GM23338 (cell line): ENCODE results near the gene RUNDC3A. TPM values are rescaled to one million over a fixed set of nuclear protein-coding genes. Genes with fewer than 3 reads are reported as not detected.

Source experiments
- ATAC-seq: fragments of 200-7000 bp; cut with Tn5 transposase; 3 replicates; pipeline ENCODE4 v1.9.1; 2020
- DNase-seq: peaks from one replicate; pipeline ENCODE4 v3.0.0-alpha.2; 2015; ENCODE audit warnings: low spot score
- H2AFZ ChIP-seq: fragments of 200-600 bp; sonication (generic); 2 replicates; pipeline ENCODE4 v1.8.0; 2016; ENCODE audit warnings: antibody characterized with exemption, mild to moderate bottlenecking, moderate library complexity
- H3F3A ChIP-seq: fragments of 200-600 bp; sonication (generic); replicated peaks from 2 replicates; pipeline ENCODE4 v1.8.0; 2017; ENCODE audit warnings: antibody characterized with exemption, mixed run types, low read depth
- H3K27ac ChIP-seq: fragments of 200-600 bp; sonication (generic); 2 replicates; pipeline ENCODE4 v1.6.1; 2016; ENCODE audit warnings: low read depth
- H3K27me3 ChIP-seq: fragments of 200-600 bp; sonication (generic); 2 replicates; pipeline ENCODE4 v1.8.0; 2016; ENCODE audit warnings: mild to moderate bottlenecking, mixed run types, moderate library complexity; ENCODE audit not compliant: insufficient read depth
- H3K36me3 ChIP-seq: fragments of 200-600 bp; sonication (generic); 2 replicates; pipeline ENCODE4 v1.8.0; 2016; ENCODE audit warnings: mild to moderate bottlenecking; ENCODE audit not compliant: insufficient read depth
- H3K4me1 ChIP-seq: fragments of 200-600 bp; sonication (generic); 2 replicates; pipeline ENCODE4 v1.8.0; 2016; ENCODE audit warnings: mild to moderate bottlenecking, moderate library complexity; ENCODE audit not compliant: insufficient read depth
- H3K4me2 ChIP-seq: fragments of 200-600 bp; sonication (generic); 2 replicates; pipeline ENCODE4 v1.7.1; 2017; ENCODE audit warnings: mixed run types
- H3K4me3 ChIP-seq: fragments of 200-600 bp; sonication (generic); 2 replicates; pipeline ENCODE4 v1.6.1; 2016; ENCODE audit warnings: mixed run types
- H3K79me2 ChIP-seq: fragments of 200-600 bp; sonication (generic); replicated peaks from 2 replicates; pipeline ENCODE4 v1.8.0; 2017; ENCODE audit warnings: mild to moderate bottlenecking; ENCODE audit not compliant: insufficient read depth
- H3K9me2 ChIP-seq: fragments of 200-600 bp; sonication (generic); 2 replicates; pipeline ENCODE4 v1.8.0; 2017; ENCODE audit not compliant: insufficient read depth
- H4K20me1 ChIP-seq: fragments of 200-600 bp; sonication (generic); replicated peaks from 2 replicates; pipeline ENCODE4 v1.8.0; 2017; ENCODE audit warnings: mild to moderate bottlenecking; ENCODE audit not compliant: insufficient read depth
- H3K27ac Mint-ChIP-seq: 2 replicates; pipeline ENCODE4 v1.8.0; 2020; ENCODE audit warnings: inconsistent platforms, mild to moderate bottlenecking, moderate library complexity, mixed read lengths
- H3K27me3 Mint-ChIP-seq: 3 replicates; pipeline ENCODE4 v1.8.0; 2022; ENCODE audit warnings: low read depth, mild to moderate bottlenecking, moderate library complexity, mixed read lengths, inconsistent platforms; ENCODE audit not compliant: insufficient read depth, poor library complexity
- H3K36me3 Mint-ChIP-seq: 3 replicates; pipeline ENCODE4 v1.8.0; 2021; ENCODE audit warnings: low read depth, mild to moderate bottlenecking, inconsistent platforms, moderate library complexity, mixed read lengths
- H3K4me1 Mint-ChIP-seq: 3 replicates; pipeline ENCODE4 v1.8.0; 2020; ENCODE audit warnings: mild to moderate bottlenecking, inconsistent platforms, mixed read lengths
- H3K4me3 Mint-ChIP-seq: 3 replicates; pipeline ENCODE4 v1.8.0; 2021; ENCODE audit warnings: moderate library complexity, mild to moderate bottlenecking, inconsistent platforms, mixed read lengths
- H3K9me3 Mint-ChIP-seq: 3 replicates; pipeline ENCODE4 v1.8.0; 2020; ENCODE audit warnings: moderate library complexity, mild to moderate bottlenecking, inconsistent platforms, mixed read lengths
- CREB1 ChIP-seq: fragments of 250-450 bp; sonication (Bioruptor Pico); IDR thresholded peaks from 2 replicates; pipeline ENCODE4 v1.5.0; 2020; ENCODE audit warnings: low read depth, mild to moderate bottlenecking, moderate library complexity
- EZH2 ChIP-seq: fragments of 200-600 bp; sonication (generic); IDR thresholded peaks from one replicate; pipeline ENCODE4 v1.8.0; 2017; ENCODE audit warnings: antibody characterized with exemption, mild to moderate bottlenecking, low read depth; ENCODE audit not compliant: unreplicated experiment
- EZH2phosphoT487 ChIP-seq: fragments of 200-600 bp; sonication (generic); IDR thresholded peaks from one replicate; pipeline ENCODE4 v1.8.1; 2018; ENCODE audit warnings: antibody characterized with exemption; ENCODE audit not compliant: unreplicated experiment
- JUNB ChIP-seq: IDR thresholded peaks from one replicate; pipeline ENCODE4 v1.6.1; 2016; ENCODE audit warnings: antibody characterized with exemption; ENCODE audit not compliant: unreplicated experiment
- NANOG ChIP-seq: IDR thresholded peaks from 2 replicates; pipeline ENCODE4 v1.6.1; 2016; ENCODE audit warnings: antibody characterized with exemption, borderline replicate concordance
- POLR2AphosphoS5 ChIP-seq: IDR thresholded peaks from 2 replicates; pipeline ENCODE4 v1.6.1; 2016; ENCODE audit warnings: antibody characterized with exemption, low read depth
- STAT1 ChIP-seq: IDR thresholded peaks from one replicate; pipeline ENCODE4 v1.6.1; 2016; ENCODE audit warnings: antibody characterized with exemption; ENCODE audit not compliant: unreplicated experiment
- ZNF114 ChIP-seq: fragments of 250-450 bp; sonication (Bioruptor Pico); IDR thresholded peaks from 2 replicates; pipeline ENCODE4 v1.5.0; 2020; ENCODE audit warnings: mild to moderate bottlenecking, moderate library complexity
- ZNF331 ChIP-seq: fragments of 250-450 bp; sonication (Bioruptor Pico); IDR thresholded peaks from 2 replicates; pipeline ENCODE4 v1.5.0; 2020; ENCODE audit warnings: low read depth, mild to moderate bottlenecking, moderate library complexity
- polyA plus RNA-seq: library from polyadenylated mRNA; unstranded; fragments of >200 nt; fragmentation: Nextera tagmentation; extraction: Ambion mirVana; gene quantifications from 2 replicates; pipeline ENCODE4 v1.2.1, GENCODE V29; 2016
- total RNA-seq: library from RNA; depleted of rRNA; stranded (reverse); fragments of >200 nt; shearing (Covaris generic); gene quantifications from 2 replicates; pipeline ENCODE4 v1.2.3, GENCODE V29; 2014
- TF ChIP-seq, protein P1 (sequence below): IDR thresholded peaks from 2 replicates; pipeline ENCODE4 v1.6.1; 2016; ENCODE audit warnings: antibody characterized with exemption
- TF ChIP-seq, protein P2 (sequence below), 2 experiments: fragments of 200-600 bp in 1 of 2; sonication (generic) in 1 of 2; conservative IDR thresholded peaks; 2 replicates each; pipeline versions ENCODE4 v1.5.1 to v1.6.1; 2016 to 2017; ENCODE audit warnings: antibody characterized with exemption in 2 of 2, low read depth in 2 of 2, mild to moderate bottlenecking in 2 of 2, moderate library complexity in 1 of 2
- TF ChIP-seq, protein P3 (sequence below): fragments of 250-450 bp; sonication (Bioruptor Pico); IDR thresholded peaks from 2 replicates; pipeline ENCODE4 v1.5.0; 2020; ENCODE audit warnings: mild to moderate bottlenecking, moderate library complexity
- TF ChIP-seq, protein P4 (sequence below): IDR thresholded peaks from one replicate; pipeline ENCODE4 v1.6.1; 2018; ENCODE audit warnings: antibody characterized with exemption; ENCODE audit not compliant: unreplicated experiment

The RUNDC3A gene
- total and polyA plus RNA-seq, 2 experiments from 2014 or later, result 3.7 to 5.5 TPM

DNA sequence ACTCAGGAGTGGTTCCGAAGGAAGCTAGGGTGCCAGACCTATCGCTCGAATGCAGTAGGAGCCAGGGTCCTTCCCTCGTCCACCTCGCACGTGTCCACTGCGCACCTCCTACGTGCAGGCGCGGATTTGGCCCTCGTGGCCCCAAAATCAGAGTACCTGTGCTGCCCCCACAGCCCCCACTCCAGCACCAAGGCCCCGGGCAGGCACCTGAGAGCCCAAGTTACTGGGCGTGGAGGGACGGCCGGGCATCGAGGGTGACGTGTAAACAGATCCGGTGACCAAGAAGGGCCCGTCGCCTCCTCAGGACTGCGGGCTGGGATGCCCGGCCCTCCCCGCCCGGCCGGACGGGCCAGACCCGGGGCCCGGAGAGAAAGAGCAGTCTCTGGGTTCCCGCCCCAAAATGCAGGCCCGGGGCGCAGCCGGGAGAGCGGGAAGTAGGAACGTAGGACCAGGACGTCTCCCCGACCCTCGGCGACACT lies 15.7 kb downstream of the RUNDC3A start:
- Mint-ChIP-seq H3K4me1 (peaks cover 12% of the 10 kb centered on the region), H3K27me3 (peaks cover 33% of the 10 kb centered on the region), H3K27ac (no peak overlapping the region; the same call in 1 of the 2 replicates), H3K9me3 (no peaks in the 10 kb centered on the region), H3K4me3 (peak overlapping the region; percentile 92), H3K36me3 (peaks cover 32% of the 10 kb centered on the region)
- DNase-seq (no peak), ATAC-seq (peak; percentile 2; the same call in 1 of the 3 replicates)
- Histone ChIP-seq H4K20me1 (no peaks in the 10 kb centered on the region), H3K27me3 (peaks cover 16% of the 10 kb centered on the region), H3K4me2 (peak overlapping the region; percentile 92), H3K79me2 (peaks cover 9% of the 10 kb centered on the region), H3K27ac (no peak overlapping the region), H3K4me3 (peak overlapping the region; percentile 89), H3K4me1 (no peaks in the 10 kb centered on the region; the same call in 1 of the 2 replicates), H3K9me2 (no peaks in the 10 kb centered on the region), H3F3A (peaks cover 8% of the 10 kb centered on the region; the same call in 1 of the 2 replicates), H3K36me3 (0 out of 2 replicates have a peak, but pooled peaks cover 4% of the 10 kb centered on the region), H2AFZ (no peak overlapping the region)
- TF ChIP-seq ZNF114 (no peak), JUNB (no peak), POLR2AphosphoS5 (no peak), EZH2phosphoT487 (no peak), NANOG (no peak), EZH2 (no peak), STAT1 (no peak), ZNF331 (CRISPR knock-in tag) (no peak), CREB1 (CRISPR knock-in tag) (no peak)
- TF ChIP-seq, protein P1, sequence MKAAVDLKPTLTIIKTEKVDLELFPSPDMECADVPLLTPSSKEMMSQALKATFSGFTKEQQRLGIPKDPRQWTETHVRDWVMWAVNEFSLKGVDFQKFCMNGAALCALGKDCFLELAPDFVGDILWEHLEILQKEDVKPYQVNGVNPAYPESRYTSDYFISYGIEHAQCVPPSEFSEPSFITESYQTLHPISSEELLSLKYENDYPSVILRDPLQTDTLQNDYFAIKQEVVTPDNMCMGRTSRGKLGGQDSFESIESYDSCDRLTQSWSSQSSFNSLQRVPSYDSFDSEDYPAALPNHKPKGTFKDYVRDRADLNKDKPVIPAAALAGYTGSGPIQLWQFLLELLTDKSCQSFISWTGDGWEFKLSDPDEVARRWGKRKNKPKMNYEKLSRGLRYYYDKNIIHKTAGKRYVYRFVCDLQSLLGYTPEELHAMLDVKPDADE, result no peak
- TF ChIP-seq, protein P2, sequence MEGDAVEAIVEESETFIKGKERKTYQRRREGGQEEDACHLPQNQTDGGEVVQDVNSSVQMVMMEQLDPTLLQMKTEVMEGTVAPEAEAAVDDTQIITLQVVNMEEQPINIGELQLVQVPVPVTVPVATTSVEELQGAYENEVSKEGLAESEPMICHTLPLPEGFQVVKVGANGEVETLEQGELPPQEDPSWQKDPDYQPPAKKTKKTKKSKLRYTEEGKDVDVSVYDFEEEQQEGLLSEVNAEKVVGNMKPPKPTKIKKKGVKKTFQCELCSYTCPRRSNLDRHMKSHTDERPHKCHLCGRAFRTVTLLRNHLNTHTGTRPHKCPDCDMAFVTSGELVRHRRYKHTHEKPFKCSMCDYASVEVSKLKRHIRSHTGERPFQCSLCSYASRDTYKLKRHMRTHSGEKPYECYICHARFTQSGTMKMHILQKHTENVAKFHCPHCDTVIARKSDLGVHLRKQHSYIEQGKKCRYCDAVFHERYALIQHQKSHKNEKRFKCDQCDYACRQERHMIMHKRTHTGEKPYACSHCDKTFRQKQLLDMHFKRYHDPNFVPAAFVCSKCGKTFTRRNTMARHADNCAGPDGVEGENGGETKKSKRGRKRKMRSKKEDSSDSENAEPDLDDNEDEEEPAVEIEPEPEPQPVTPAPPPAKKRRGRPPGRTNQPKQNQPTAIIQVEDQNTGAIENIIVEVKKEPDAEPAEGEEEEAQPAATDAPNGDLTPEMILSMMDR (conservative IDR thresholded peaks at IDR 0.05; ENCODE audit: low read depth in 2 of 2), result no peak
- TF ChIP-seq, protein P3, sequence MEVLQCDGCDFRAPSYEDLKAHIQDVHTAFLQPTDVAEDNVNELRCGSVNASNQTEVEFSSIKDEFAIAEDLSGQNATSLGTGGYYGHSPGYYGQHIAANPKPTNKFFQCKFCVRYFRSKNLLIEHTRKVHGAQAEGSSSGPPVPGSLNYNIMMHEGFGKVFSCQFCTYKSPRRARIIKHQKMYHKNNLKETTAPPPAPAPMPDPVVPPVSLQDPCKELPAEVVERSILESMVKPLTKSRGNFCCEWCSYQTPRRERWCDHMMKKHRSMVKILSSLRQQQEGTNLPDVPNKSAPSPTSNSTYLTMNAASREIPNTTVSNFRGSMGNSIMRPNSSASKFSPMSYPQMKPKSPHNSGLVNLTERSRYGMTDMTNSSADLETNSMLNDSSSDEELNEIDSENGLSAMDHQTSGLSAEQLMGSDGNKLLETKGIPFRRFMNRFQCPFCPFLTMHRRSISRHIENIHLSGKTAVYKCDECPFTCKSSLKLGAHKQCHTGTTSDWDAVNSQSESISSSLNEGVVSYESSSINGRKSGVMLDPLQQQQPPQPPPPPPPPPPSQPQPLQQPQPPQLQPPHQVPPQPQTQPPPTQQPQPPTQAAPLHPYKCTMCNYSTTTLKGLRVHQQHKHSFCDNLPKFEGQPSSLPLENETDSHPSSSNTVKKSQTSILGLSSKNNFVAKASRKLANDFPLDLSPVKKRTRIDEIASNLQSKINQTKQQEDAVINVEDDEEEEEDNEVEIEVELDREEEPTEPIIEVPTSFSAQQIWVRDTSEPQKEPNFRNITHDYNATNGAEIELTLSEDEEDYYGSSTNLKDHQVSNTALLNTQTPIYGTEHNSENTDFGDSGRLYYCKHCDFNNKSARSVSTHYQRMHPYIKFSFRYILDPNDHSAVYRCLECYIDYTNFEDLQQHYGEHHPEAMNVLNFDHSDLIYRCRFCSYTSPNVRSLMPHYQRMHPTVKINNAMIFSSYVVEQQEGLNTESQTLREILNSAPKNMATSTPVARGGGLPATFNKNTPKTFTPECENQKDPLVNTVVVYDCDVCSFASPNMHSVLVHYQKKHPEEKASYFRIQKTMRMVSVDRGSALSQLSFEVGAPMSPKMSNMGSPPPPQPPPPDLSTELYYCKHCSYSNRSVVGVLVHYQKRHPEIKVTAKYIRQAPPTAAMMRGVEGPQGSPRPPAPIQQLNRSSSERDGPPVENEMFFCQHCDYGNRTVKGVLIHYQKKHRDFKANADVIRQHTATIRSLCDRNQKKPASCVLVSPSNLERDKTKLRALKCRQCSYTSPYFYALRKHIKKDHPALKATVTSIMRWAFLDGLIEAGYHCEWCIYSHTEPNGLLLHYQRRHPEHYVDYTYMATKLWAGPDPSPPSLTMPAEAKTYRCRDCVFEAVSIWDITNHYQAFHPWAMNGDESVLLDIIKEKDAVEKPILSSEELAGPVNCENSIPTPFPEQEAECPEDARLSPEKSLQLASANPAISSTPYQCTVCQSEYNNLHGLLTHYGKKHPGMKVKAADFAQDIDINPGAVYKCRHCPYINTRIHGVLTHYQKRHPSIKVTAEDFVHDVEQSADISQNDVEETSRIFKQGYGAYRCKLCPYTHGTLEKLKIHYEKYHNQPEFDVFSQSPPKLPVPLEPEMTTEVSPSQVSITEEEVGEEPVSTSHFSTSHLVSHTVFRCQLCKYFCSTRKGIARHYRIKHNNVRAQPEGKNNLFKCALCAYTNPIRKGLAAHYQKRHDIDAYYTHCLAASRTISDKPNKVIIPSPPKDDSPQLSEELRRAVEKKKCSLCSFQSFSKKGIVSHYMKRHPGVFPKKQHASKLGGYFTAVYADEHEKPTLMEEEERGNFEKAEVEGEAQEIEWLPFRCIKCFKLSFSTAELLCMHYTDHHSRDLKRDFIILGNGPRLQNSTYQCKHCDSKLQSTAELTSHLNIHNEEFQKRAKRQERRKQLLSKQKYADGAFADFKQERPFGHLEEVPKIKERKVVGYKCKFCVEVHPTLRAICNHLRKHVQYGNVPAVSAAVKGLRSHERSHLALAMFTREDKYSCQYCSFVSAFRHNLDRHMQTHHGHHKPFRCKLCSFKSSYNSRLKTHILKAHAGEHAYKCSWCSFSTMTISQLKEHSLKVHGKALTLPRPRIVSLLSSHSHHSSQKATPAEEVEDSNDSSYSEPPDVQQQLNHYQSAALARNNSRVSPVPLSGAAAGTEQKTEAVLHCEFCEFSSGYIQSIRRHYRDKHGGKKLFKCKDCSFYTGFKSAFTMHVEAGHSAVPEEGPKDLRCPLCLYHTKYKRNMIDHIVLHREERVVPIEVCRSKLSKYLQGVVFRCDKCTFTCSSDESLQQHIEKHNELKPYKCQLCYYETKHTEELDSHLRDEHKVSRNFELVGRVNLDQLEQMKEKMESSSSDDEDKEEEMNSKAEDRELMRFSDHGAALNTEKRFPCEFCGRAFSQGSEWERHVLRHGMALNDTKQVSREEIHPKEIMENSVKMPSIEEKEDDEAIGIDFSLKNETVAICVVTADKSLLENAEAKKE (CRISPR knock-in tag), result no peak
- TF ChIP-seq, protein P4, sequence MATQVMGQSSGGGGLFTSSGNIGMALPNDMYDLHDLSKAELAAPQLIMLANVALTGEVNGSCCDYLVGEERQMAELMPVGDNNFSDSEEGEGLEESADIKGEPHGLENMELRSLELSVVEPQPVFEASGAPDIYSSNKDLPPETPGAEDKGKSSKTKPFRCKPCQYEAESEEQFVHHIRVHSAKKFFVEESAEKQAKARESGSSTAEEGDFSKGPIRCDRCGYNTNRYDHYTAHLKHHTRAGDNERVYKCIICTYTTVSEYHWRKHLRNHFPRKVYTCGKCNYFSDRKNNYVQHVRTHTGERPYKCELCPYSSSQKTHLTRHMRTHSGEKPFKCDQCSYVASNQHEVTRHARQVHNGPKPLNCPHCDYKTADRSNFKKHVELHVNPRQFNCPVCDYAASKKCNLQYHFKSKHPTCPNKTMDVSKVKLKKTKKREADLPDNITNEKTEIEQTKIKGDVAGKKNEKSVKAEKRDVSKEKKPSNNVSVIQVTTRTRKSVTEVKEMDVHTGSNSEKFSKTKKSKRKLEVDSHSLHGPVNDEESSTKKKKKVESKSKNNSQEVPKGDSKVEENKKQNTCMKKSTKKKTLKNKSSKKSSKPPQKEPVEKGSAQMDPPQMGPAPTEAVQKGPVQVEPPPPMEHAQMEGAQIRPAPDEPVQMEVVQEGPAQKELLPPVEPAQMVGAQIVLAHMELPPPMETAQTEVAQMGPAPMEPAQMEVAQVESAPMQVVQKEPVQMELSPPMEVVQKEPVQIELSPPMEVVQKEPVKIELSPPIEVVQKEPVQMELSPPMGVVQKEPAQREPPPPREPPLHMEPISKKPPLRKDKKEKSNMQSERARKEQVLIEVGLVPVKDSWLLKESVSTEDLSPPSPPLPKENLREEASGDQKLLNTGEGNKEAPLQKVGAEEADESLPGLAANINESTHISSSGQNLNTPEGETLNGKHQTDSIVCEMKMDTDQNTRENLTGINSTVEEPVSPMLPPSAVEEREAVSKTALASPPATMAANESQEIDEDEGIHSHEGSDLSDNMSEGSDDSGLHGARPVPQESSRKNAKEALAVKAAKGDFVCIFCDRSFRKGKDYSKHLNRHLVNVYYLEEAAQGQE, result no peak
